Keratinocyte (primary cell): ENCODE measurements around the gene LAMA1. TPM values are rescaled to one million over a fixed set of nuclear protein-coding genes. Genes with fewer than 3 reads are reported as not detected.

Experiments
- DNase-seq: peaks from one replicate; pipeline ENCODE4 v3.0.0-alpha.2; 2011; ENCODE audit warnings: low read depth, missing footprints, low spot score
- FAIRE-seq: peaks from 2 replicates; lab custom pipeline; 2011; peaks lifted over from hg19 to GRCh38; lab: Jason Lieb, UNC
- H2AFZ ChIP-seq: 2 replicates; pipeline ENCODE4 v1.6.0; 2012; ENCODE audit warnings: low read length, control low read depth, inconsistent platforms; ENCODE audit not compliant: control insufficient read depth
- H3K27ac ChIP-seq: 2 replicates; pipeline ENCODE4 v1.5.1; 2011; ENCODE audit warnings: low read length; ENCODE audit not compliant: control insufficient read depth, insufficient read depth
- H3K27me3 ChIP-seq: 3 replicates; pipeline ENCODE4 v1.6.0; 2011; ENCODE audit warnings: low read length; ENCODE audit not compliant: control insufficient read depth, insufficient read depth; ENCODE audit errors: extremely low read depth
- H3K36me3 ChIP-seq, 2 experiments: 2 replicates in 1 of 2; 3 replicates in 1 of 2; pipeline ENCODE4 v1.5.1; 2011; ENCODE audit warnings: low read length in 2 of 2, mild to moderate bottlenecking in 1 of 2; ENCODE audit not compliant: control insufficient read depth in 2 of 2, insufficient read depth in 2 of 2; ENCODE audit errors: extremely low read depth in 1 of 2
- H3K4me1 ChIP-seq: 3 replicates; pipeline ENCODE4 v1.5.1; 2011; ENCODE audit warnings: low read length; ENCODE audit not compliant: control insufficient read depth, insufficient read depth; ENCODE audit errors: extremely low read depth
- H3K4me2 ChIP-seq: 3 replicates; pipeline ENCODE4 v1.6.0; 2011; ENCODE audit warnings: low read depth, low read length; ENCODE audit not compliant: control insufficient read depth, insufficient read depth; ENCODE audit errors: extremely low read depth
- H3K4me3 ChIP-seq, 3 experiments: fragments of 200-600 bp in 1 of 3; sonication (generic) in 1 of 3; 2 replicates in 2 of 3; 3 replicates in 1 of 3; pipeline ENCODE4 v1.5.1; 2011 to 2016; ENCODE audit warnings: low read length in 3 of 3, mild to moderate bottlenecking in 3 of 3, control low read depth in 2 of 3, inconsistent platforms in 1 of 3, low read depth in 1 of 3, mixed read lengths in 1 of 3, mixed run types in 1 of 3, moderate library complexity in 1 of 3; ENCODE audit not compliant: control insufficient read depth in 2 of 3, insufficient read depth in 2 of 3; ENCODE audit errors: extremely low read depth in 1 of 3
- H3K79me2 ChIP-seq: 2 replicates; pipeline ENCODE4 v1.6.0; 2012; ENCODE audit warnings: low read length; ENCODE audit not compliant: control insufficient read depth, insufficient read depth
- H3K9ac ChIP-seq: 3 replicates; pipeline ENCODE4 v1.6.0; 2011; ENCODE audit warnings: low read length; ENCODE audit not compliant: control insufficient read depth, insufficient read depth; ENCODE audit errors: extremely low read depth
- H3K9me1 ChIP-seq: 3 replicates; pipeline ENCODE4 v1.6.0; 2011; ENCODE audit warnings: low read length; ENCODE audit not compliant: control insufficient read depth, insufficient read depth; ENCODE audit errors: extremely low read depth
- H3K9me3 ChIP-seq: 2 replicates; pipeline ENCODE4 v1.5.1; 2012; ENCODE audit warnings: low read depth, low read length; ENCODE audit not compliant: control insufficient read depth
- H4K20me1 ChIP-seq: 3 replicates; pipeline ENCODE4 v1.6.0; 2011; ENCODE audit warnings: low read length; ENCODE audit not compliant: control insufficient read depth, insufficient read depth; ENCODE audit errors: extremely low read depth
- EZH2 ChIP-seq: IDR thresholded peaks from one replicate; pipeline ENCODE4 v1.6.1; 2012; ENCODE audit warnings: inconsistent platforms, mild to moderate bottlenecking, low read length, moderate library complexity
- dilution Hi-C: fragments of 300-500 bp; cut with MboI; formaldehyde crosslinking; loops from one replicate; pipeline ENCODE4 v1.7.0; 2020; ENCODE audit warnings: low sequenced_read_pairs; ENCODE audit not compliant: extremely low pct_ligation_motif_present
- polyA plus RNA-seq, 5 experiments: library from polyadenylated mRNA; depleted of rRNA in 3 of 5; stranded (reverse) in 3 of 5; stranded (forward) in 1 of 5; unstranded in 1 of 5; fragments of >200 nt; gene quantifications; 1 replicate in 1 of 5; 2 replicates in 3 of 5; 3 replicates in 1 of 5; pipeline versions ENCODE4 v1.2.1 to v1.2.3, GENCODE V29; 2011 to 2012; ENCODE audit warnings: missing spikeins in 2 of 5, low read depth in 1 of 5, low replicate concordance in 1 of 5
- TF ChIP-seq, protein P1 (sequence below), 3 experiments: IDR thresholded peaks in 1 of 3; conservative IDR thresholded peaks in 1 of 3; optimal IDR thresholded peaks in 1 of 3; 2 replicates in 2 of 3; 3 replicates in 1 of 3; pipeline versions ENCODE3 to v1.5.1; 2011; ENCODE audit warnings: low read length in 3 of 3, mild to moderate bottlenecking in 3 of 3, moderate library complexity in 2 of 3, control low read depth in 1 of 3, inconsistent platforms in 1 of 3; ENCODE audit not compliant: insufficient read depth in 2 of 3; ENCODE audit errors: extremely low read depth in 1 of 3

LAMA1 gene
- polyA plus RNA-seq, 1 donor (not counting 4 experiments of a cell fraction or from before 2014, with no cell fraction given): 2.1 TPM

DNA sequence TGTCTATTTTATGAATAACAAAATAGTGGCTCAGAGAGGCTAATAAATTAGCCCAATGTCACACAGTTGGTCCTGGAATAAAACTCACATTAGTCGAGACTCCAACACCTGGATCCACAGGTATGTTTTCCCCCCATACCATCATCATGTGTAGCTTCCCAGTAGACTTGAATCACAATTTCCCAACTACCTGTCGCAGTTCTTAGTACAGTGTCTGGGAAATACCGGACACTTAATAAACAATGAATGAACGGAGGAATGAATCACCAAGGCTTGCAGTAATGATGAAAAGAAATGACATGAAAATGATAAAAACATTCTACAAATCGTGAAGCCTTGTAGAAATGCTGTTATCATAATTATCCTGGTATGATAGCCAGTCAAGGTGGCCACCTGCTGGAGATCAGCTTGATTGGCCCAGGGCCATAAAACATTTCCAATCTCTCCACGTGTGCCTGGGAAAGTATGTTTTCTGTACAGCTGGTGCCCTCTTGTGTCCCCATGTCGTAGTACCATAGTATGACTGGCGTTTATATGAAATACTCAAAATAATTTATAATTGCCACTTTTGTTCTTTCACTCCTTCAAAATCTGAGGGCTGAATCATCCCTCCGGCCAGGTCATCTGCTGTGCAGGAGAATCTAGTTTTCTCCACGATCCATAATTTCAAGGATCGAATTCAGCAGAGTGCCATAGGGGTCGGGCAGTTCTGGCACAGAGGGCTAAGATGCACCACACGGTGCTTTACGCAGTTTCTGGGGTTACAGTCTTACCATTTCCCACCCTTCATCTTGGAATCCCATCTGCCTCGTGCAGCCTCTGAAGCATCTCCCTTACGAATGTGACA lies 95.4 kb downstream of the LAMA1 start:
- FAIRE-seq (peak; percentile 74), DNase-seq (peak; percentile 30)
- Histone ChIP-seq H3K9ac (no peak overlapping the region), H3K9me1 (no peaks in the 10 kb centered on the region), H3K36me3 (no peaks in the 10 kb centered on the region), H3K4me1 (no peaks in the 10 kb centered on the region), H3K27me3 (no peaks in the 10 kb centered on the region), H4K20me1 (no peaks in the 10 kb centered on the region), H3K79me2 (no peaks in the 10 kb centered on the region), H3K4me3 (no peak overlapping the region), H3K9me3 (no peaks in the 10 kb centered on the region), H3K27ac (no peak overlapping the region), H3K4me2 (no peak overlapping the region), H2AFZ (no peak overlapping the region)
- TF ChIP-seq, protein P1, sequence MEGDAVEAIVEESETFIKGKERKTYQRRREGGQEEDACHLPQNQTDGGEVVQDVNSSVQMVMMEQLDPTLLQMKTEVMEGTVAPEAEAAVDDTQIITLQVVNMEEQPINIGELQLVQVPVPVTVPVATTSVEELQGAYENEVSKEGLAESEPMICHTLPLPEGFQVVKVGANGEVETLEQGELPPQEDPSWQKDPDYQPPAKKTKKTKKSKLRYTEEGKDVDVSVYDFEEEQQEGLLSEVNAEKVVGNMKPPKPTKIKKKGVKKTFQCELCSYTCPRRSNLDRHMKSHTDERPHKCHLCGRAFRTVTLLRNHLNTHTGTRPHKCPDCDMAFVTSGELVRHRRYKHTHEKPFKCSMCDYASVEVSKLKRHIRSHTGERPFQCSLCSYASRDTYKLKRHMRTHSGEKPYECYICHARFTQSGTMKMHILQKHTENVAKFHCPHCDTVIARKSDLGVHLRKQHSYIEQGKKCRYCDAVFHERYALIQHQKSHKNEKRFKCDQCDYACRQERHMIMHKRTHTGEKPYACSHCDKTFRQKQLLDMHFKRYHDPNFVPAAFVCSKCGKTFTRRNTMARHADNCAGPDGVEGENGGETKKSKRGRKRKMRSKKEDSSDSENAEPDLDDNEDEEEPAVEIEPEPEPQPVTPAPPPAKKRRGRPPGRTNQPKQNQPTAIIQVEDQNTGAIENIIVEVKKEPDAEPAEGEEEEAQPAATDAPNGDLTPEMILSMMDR (optimal IDR thresholded peaks at IDR 0.05 in 1 of 3, IDR thresholded peaks at IDR 0.05 in 1 of 3, conservative IDR thresholded peaks at IDR 0.05 in 1 of 3; ENCODE audit: extremely low read depth in 1 of 3, insufficient read depth in 2 of 3, low read length in 3 of 3): peak; percentile 74 to 80 (median 80)
- no peak for TF ChIP-seq EZH2
- dilution Hi-C loops: no loop called here

GRCh38 chr18:7020995-7021777 lies 96.4 kb downstream of the LAMA1 start:
- Histone ChIP-seq H3K4me3 (no peak overlapping the region), H3K4me1 (no peaks in the 10 kb centered on the region), H3K4me2 (no peak overlapping the region), H3K79me2 (no peaks in the 10 kb centered on the region), H3K36me3 (no peaks in the 10 kb centered on the region), H2AFZ (no peak overlapping the region), H4K20me1 (no peaks in the 10 kb centered on the region), H3K9ac (no peak overlapping the region), H3K27me3 (no peaks in the 10 kb centered on the region), H3K9me3 (no peaks in the 10 kb centered on the region), H3K27ac (no peak overlapping the region), H3K9me1 (no peaks in the 10 kb centered on the region)
- TF ChIP-seq, protein P1 (optimal IDR thresholded peaks at IDR 0.05 in 1 of 3, IDR thresholded peaks at IDR 0.05 in 1 of 3, conservative IDR thresholded peaks at IDR 0.05 in 1 of 3; ENCODE audit: extremely low read depth in 1 of 3, insufficient read depth in 2 of 3, low read length in 3 of 3): no peak
- TF ChIP-seq EZH2: no peak
- DNase-seq (no peak), FAIRE-seq (no peak)
- dilution Hi-C loops: no loop called here
